Mesenchymal stem cell (in vitro differentiated cells and primary cell): ENCODE data around the gene SAMSN1.

Experiments
- DNase-seq: peaks from one replicate; pipeline ENCODE4 v3.0.0-alpha.2; 2013
- H2AFZ ChIP-seq: one replicate; pipeline ENCODE4 v1.6.1; 2013; ENCODE audit warnings: low read depth, mild to moderate bottlenecking, control low read depth, inconsistent platforms, low read length, moderate library complexity
- H2AK5ac ChIP-seq: 2 replicates; pipeline ENCODE4 v1.6.1; 2013; ENCODE audit warnings: low read length, moderate library complexity, mild to moderate bottlenecking, inconsistent platforms; ENCODE audit not compliant: severe bottlenecking
- H2BK120ac ChIP-seq: one replicate; pipeline ENCODE4 v1.6.1; 2013; ENCODE audit warnings: low read depth, mild to moderate bottlenecking, inconsistent platforms, low read length, moderate library complexity
- H2BK12ac ChIP-seq, 2 experiments: one replicate each; pipeline ENCODE4 v1.6.1; 2013; ENCODE audit warnings: inconsistent platforms in 2 of 2, low read length in 2 of 2, mild to moderate bottlenecking in 2 of 2, moderate library complexity in 2 of 2, control low read depth in 1 of 2
- H2BK15ac ChIP-seq: one replicate; pipeline ENCODE4 v1.6.1; 2013; ENCODE audit warnings: mild to moderate bottlenecking, low read depth, inconsistent platforms; ENCODE audit not compliant: poor library complexity, severe bottlenecking
- H2BK5ac ChIP-seq: 2 replicates; pipeline ENCODE4 v1.6.1; 2013; ENCODE audit warnings: low read depth, mild to moderate bottlenecking, low read length, control low read depth, inconsistent platforms; ENCODE audit not compliant: poor library complexity, severe bottlenecking
- H3K14ac ChIP-seq, 2 experiments: one replicate each; pipeline ENCODE4 v1.6.1; 2013; ENCODE audit warnings: inconsistent platforms in 2 of 2, low read length in 2 of 2, control low read depth in 1 of 2, mild to moderate bottlenecking in 1 of 2, moderate library complexity in 1 of 2
- H3K18ac ChIP-seq, 2 experiments: one replicate each; pipeline ENCODE4 v1.6.1; 2013; ENCODE audit warnings: inconsistent platforms in 2 of 2, low read length in 2 of 2, control low read depth in 1 of 2, low read depth in 1 of 2, mild to moderate bottlenecking in 1 of 2
- H3K23ac ChIP-seq, 2 experiments: one replicate each; pipeline ENCODE4 v1.6.1; 2013; ENCODE audit warnings: inconsistent platforms in 2 of 2, low read length in 2 of 2, mild to moderate bottlenecking in 2 of 2, moderate library complexity in 2 of 2, control low read depth in 1 of 2
- H3K27ac ChIP-seq: 2 replicates; pipeline ENCODE4 v1.5.1; 2013; ENCODE audit warnings: mild to moderate bottlenecking, moderate library complexity, low read length, control low read depth, inconsistent platforms; ENCODE audit not compliant: poor library complexity, severe bottlenecking
- H3K27me3 ChIP-seq, 2 experiments: 2 replicates each; pipeline versions ENCODE4 v1.6.1 to v1.7.0; 2013; ENCODE audit warnings: low read length in 2 of 2, mild to moderate bottlenecking in 2 of 2, moderate library complexity in 2 of 2, control low read depth in 1 of 2, inconsistent platforms in 1 of 2; ENCODE audit not compliant: control insufficient read depth in 1 of 2, insufficient read depth in 1 of 2
- H3K36me3 ChIP-seq, 2 experiments: 2 replicates each; pipeline versions ENCODE4 v1.6.1 to v1.7.0; 2013; ENCODE audit warnings: low read length in 2 of 2, control low read depth in 1 of 2, inconsistent platforms in 1 of 2, low read depth in 1 of 2, mild to moderate bottlenecking in 1 of 2; ENCODE audit not compliant: insufficient read depth in 2 of 2, control insufficient read depth in 1 of 2
- H3K4ac ChIP-seq, 2 experiments: one replicate each; pipeline ENCODE4 v1.6.1; 2013; ENCODE audit warnings: inconsistent platforms in 2 of 2, low read length in 2 of 2, mild to moderate bottlenecking in 2 of 2, moderate library complexity in 2 of 2, control low read depth in 1 of 2, low read depth in 1 of 2
- H3K4me1 ChIP-seq: 2 replicates; pipeline ENCODE4 v1.6.1; 2013; ENCODE audit warnings: low read depth, low read length, control low read depth; ENCODE audit not compliant: control insufficient read depth, insufficient read depth
- H3K4me2 ChIP-seq: 2 replicates; pipeline ENCODE4 v1.6.1; 2013; ENCODE audit warnings: low read length, mild to moderate bottlenecking, inconsistent platforms; ENCODE audit not compliant: poor library complexity, severe bottlenecking
- H3K4me3 ChIP-seq, 2 experiments: 2 replicates each; pipeline versions ENCODE4 v1.5.1 to v1.7.0; 2013; ENCODE audit warnings: low read length in 2 of 2, mild to moderate bottlenecking in 2 of 2, control low read depth in 1 of 2, low read depth in 1 of 2; ENCODE audit not compliant: insufficient read depth in 1 of 2
- H3K79me1 ChIP-seq: replicated peaks from 2 replicates; pipeline ENCODE4 v1.6.1; 2013; ENCODE audit warnings: mild to moderate bottlenecking, control low read depth, low read length, inconsistent platforms; ENCODE audit not compliant: poor library complexity, severe bottlenecking
- H3K9ac ChIP-seq: 2 replicates; pipeline ENCODE4 v1.7.0; 2013; ENCODE audit warnings: mild to moderate bottlenecking, low read length, moderate library complexity
- H3K9me3 ChIP-seq: 2 replicates; pipeline ENCODE4 v1.7.0; 2013; ENCODE audit warnings: mild to moderate bottlenecking, low read length; ENCODE audit not compliant: control insufficient read depth
- H4K8ac ChIP-seq: one replicate; pipeline ENCODE4 v1.6.1; 2013; ENCODE audit warnings: inconsistent platforms, mild to moderate bottlenecking, low read length, moderate library complexity
- H4K91ac ChIP-seq: one replicate; pipeline ENCODE4 v1.6.1; 2013; ENCODE audit warnings: mild to moderate bottlenecking, low read length, inconsistent platforms
- WGBS: methylation state at CpG from one replicate; pipeline ENCODE4 v1.1.7; 2013; ENCODE audit warnings: mixed read lengths; 5-methylcytosine and 5-hydroxymethylcytosine counted together

The SAMSN1 gene

GRCh38 chr21:14452727-14453241 is 93.3 kb downstream of the SAMSN1 start:
- Histone ChIP-seq H2BK12ac (no peak overlapping the region), H2BK5ac (no peak overlapping the region), H3K23ac (no peak overlapping the region), H3K14ac (no peak overlapping the region), H3K4me1 (no peaks in the 10 kb centered on the region), H4K8ac (no peak overlapping the region), H3K36me3 (no peaks in the 10 kb centered on the region), H3K9me3 (no peaks in the 10 kb centered on the region), H3K27ac (no peak overlapping the region), H3K27me3 (no peaks in the 10 kb centered on the region), H2AFZ (no peak overlapping the region), H2BK120ac (no peak overlapping the region), H3K79me1 (no peaks in the 10 kb centered on the region), H3K18ac (no peak overlapping the region), H3K4ac (no peak overlapping the region), H2AK5ac (no peak overlapping the region), H4K91ac (no peak overlapping the region), H3K4me3 (no peak overlapping the region), H3K4me2 (no peak overlapping the region), H2BK15ac (no peak overlapping the region), H3K9ac (no peak overlapping the region)
- DNase-seq = no peak
- 87% methylated on average over 4 of the region's 7 CpGs for WGBS

- Histone ChIP-seq H2AK5ac (no peak overlapping the region), H3K4me3 (no peak overlapping the region), H3K23ac (no peak overlapping the region), H3K36me3 (no peaks in the 10 kb centered on the region), H3K79me1 (no peaks in the 10 kb centered on the region), H3K4me2 (no peak overlapping the region), H2AFZ (no peak overlapping the region), H3K4me1 (no peaks in the 10 kb centered on the region), H2BK120ac (no peak overlapping the region), H3K27me3 (no peaks in the 10 kb centered on the region), H3K27ac (no peak overlapping the region), H4K8ac (no peak overlapping the region), H2BK12ac (no peak overlapping the region), H3K18ac (no peak overlapping the region), H3K9ac (no peak overlapping the region), H3K4ac (no peak overlapping the region), H4K91ac (no peak overlapping the region), H2BK5ac (no peak overlapping the region), H2BK15ac (no peak overlapping the region), H3K14ac (no peak overlapping the region), H3K9me3 (no peaks in the 10 kb centered on the region)
- WGBS = 97% methylated on average over 5 of the region's 7 CpGs
- peak; percentile 32 for DNase-seq
Measured at GRCh38 chr21:14452031-14452726, 93.9 kb downstream of the SAMSN1 start.

- peak; percentile 1 for DNase-seq
- no peaks in the 10 kb centered on the region for H3K36me3 ChIP-seq
- no peak overlapping the region for H2AFZ ChIP-seq
- H2BK5ac ChIP-seq = no peak overlapping the region
- whole genome bisulfite sequencing = 67% methylated on average over 1 of the region's 2 CpGs
- H3K14ac ChIP-seq = no peak overlapping the region
- no peaks in the 10 kb centered on the region for H3K9me3 ChIP-seq
- H4K91ac ChIP-seq = no peak overlapping the region
- no peaks in the 10 kb centered on the region for H3K4me1 ChIP-seq
- H3K23ac ChIP-seq = no peak overlapping the region
- H3K4ac ChIP-seq = no peak overlapping the region
- no peak overlapping the region for H4K8ac ChIP-seq
- no peak overlapping the region for H3K4me3 ChIP-seq
- no peak overlapping the region for H3K18ac ChIP-seq
- no peaks in the 10 kb centered on the region for H3K27me3 ChIP-seq
- no peaks in the 10 kb centered on the region for H3K79me1 ChIP-seq
- H2BK12ac ChIP-seq = no peak overlapping the region
- no peak overlapping the region for H3K9ac ChIP-seq
- no peak overlapping the region for H3K27ac ChIP-seq
- no peak overlapping the region for H2AK5ac ChIP-seq
- H2BK15ac ChIP-seq = no peak overlapping the region
- H3K4me2 ChIP-seq = no peak overlapping the region
- H2BK120ac ChIP-seq = no peak overlapping the region
Measured at GRCh38 chr21:14451546-14451945, 94.6 kb downstream of the SAMSN1 start.

GRCh38 chr21:14448784-14449183 is 97.3 kb downstream of the SAMSN1 start:
- Histone ChIP-seq H3K36me3 (no peaks in the 10 kb centered on the region), H3K14ac (no peak overlapping the region), H2AK5ac (no peak overlapping the region), H3K9ac (no peak overlapping the region), H2BK120ac (no peak overlapping the region), H2BK5ac (no peak overlapping the region), H3K27me3 (no peaks in the 10 kb centered on the region), H3K4ac (no peak overlapping the region), H2AFZ (no peak overlapping the region), H2BK12ac (no peak overlapping the region), H4K91ac (no peak overlapping the region), H3K4me2 (no peak overlapping the region), H3K23ac (no peak overlapping the region), H3K4me1 (no peaks in the 10 kb centered on the region), H4K8ac (no peak overlapping the region), H3K9me3 (no peaks in the 10 kb centered on the region), H3K18ac (no peak overlapping the region), H2BK15ac (no peak overlapping the region), H3K79me1 (no peaks in the 10 kb centered on the region), H3K4me3 (no peak overlapping the region), H3K27ac (no peak overlapping the region)
- WGBS = 100% methylated on average over 1 of the region's 1 CpG
- DNase-seq = no peak
